ENCODE measurements around the gene CNBD2.

CNBD2 gene

GRCh38 chr20:35967979-35968640 lies at the start of gene CNBD2:
Gene CNBD2 (plus strand): TSS chr20:35968590. CDS start chr20:35968763, 173 bp downstream.
- Histone ChIP-seq H3K4me1 (ENCODE audit: control insufficient read depth, insufficient read depth, low read length) (no peaks in the 10 kb centered on the region), H3K36me3 (ENCODE audit: control insufficient read depth in 2 of 2, insufficient read depth in 1 of 2, low read length in 2 of 2) (no peaks in the 10 kb centered on the region), H3K27ac (ENCODE audit: extremely low read depth, low read depth, low read length) (no peak within 1 kb of the TSS), H3K9me3 (ENCODE audit: control insufficient read depth, insufficient read depth, low read depth, low read length) (no peaks in the 10 kb centered on the region), H3K4me3 (ENCODE audit: low read depth, low read length) (no peak within 1 kb of the TSS)
- TF ChIP-seq ZNF341 (tag by site-specific recombination; IDR thresholded peaks at IDR 0.05; ENCODE audit: low read depth) (no peak), ZNF311 (tag by site-specific recombination; IDR thresholded peaks at IDR 0.05; ENCODE audit: borderline replicate concordance) (no peak), ZNF548 (tag by site-specific recombination; IDR thresholded peaks at IDR 0.05) (no peak), GLIS1 (tag by site-specific recombination; IDR thresholded peaks at IDR 0.05) (no peak), ZNF585B (tag by site-specific recombination; IDR thresholded peaks at IDR 0.05) (no peak), ZNF510 (tag by site-specific recombination; IDR thresholded peaks at IDR 0.05; ENCODE audit: insufficient replicate concordance) (no peak), SP7 (tag by site-specific recombination; IDR thresholded peaks at IDR 0.05) (no peak), ZNF658 (tag by site-specific recombination; IDR thresholded peaks at IDR 0.05) (no peak), ZNF837 (tag by site-specific recombination; IDR thresholded peaks at IDR 0.05) (no peak)
- POLR2A ChIA-PET: interaction anchor here (0.7 to 1.0 kb wide), 2 partner anchors 14 to 802 kb away, joined by 3 read pairs; partner anchors contain the start of gene SCAND1
- CTCF ChIA-PET: interaction anchor here (0.6 to 2.3 kb wide), 8 partner anchors 10 to 506 kb away, joined by 3 to 13 read pairs (median 4); partner anchors contain the start of gene SCAND1

- TF ChIP-seq ZNF626 (tag by site-specific recombination; IDR thresholded peaks at IDR 0.05): no peak
- TF ChIP-seq ZNF645 (tag by site-specific recombination; IDR thresholded peaks at IDR 0.05): no peak
- no peak for TF ChIP-seq ZNF394 (tag by site-specific recombination; IDR thresholded peaks at IDR 0.05; ENCODE audit: borderline replicate concordance)
- no peak for TF ChIP-seq SP3 (tag by site-specific recombination; IDR thresholded peaks at IDR 0.05)
- no peak for TF ChIP-seq ZNF624 (tag by site-specific recombination; IDR thresholded peaks at IDR 0.05)
- TF ChIP-seq PRDM10 (tag by site-specific recombination; IDR thresholded peaks at IDR 0.05): no peak
- TF ChIP-seq SETDB1 (IDR thresholded peaks at IDR 0.05; ENCODE audit: insufficient read length, low read length): no peak
- no peak for TF ChIP-seq IKZF3 (tag by site-specific recombination; IDR thresholded peaks at IDR 0.05)
- no peak for TF ChIP-seq ZNF830 (tag by site-specific recombination; IDR thresholded peaks at IDR 0.05; ENCODE audit: low read depth)
- no peak for TF ChIP-seq ZNF660 (tag by site-specific recombination; IDR thresholded peaks at IDR 0.05)
- no peak for TF ChIP-seq ZNF610 (tag by site-specific recombination; IDR thresholded peaks at IDR 0.05; ENCODE audit: borderline replicate concordance)
- no peak for TF ChIP-seq ZFP3 (tag by site-specific recombination; IDR thresholded peaks at IDR 0.05; ENCODE audit: low read depth)
- TF ChIP-seq ZNF791 (tag by site-specific recombination; IDR thresholded peaks at IDR 0.05): no peak
- TF ChIP-seq ZNF560 (tag by site-specific recombination; IDR thresholded peaks at IDR 0.05; ENCODE audit: borderline replicate concordance): no peak
Observed at GRCh38 chr20:35920523-35920922, 47.9 kb upstream of the CNBD2 start.

More at GRCh38 chr20:35920523-35920922, 47.9 kb upstream of the CNBD2 start:
- Histone ChIP-seq H3K4me3 (ENCODE audit: low read depth, low read length) (no peak overlapping the region), H3K36me3 (ENCODE audit: control insufficient read depth in 2 of 2, insufficient read depth in 1 of 2, low read length in 2 of 2) (peaks cover 8 to 50% of the 10 kb centered on the region in 2 experiments; a peak in 2 of 3 replicates), H3K9me3 (ENCODE audit: control insufficient read depth, insufficient read depth, low read depth, low read length) (no peaks in the 10 kb centered on the region), H3K4me1 (ENCODE audit: control insufficient read depth, insufficient read depth, low read length) (no peaks in the 10 kb centered on the region), H3K27ac (ENCODE audit: extremely low read depth, low read depth, low read length) (no peak overlapping the region)
- POLR2A ChIA-PET: no interaction called here
- CTCF ChIA-PET: no interaction called here
